H7 (cell line): ENCODE measurements around the gene MAP3K7. TPM values are rescaled to one million over a fixed set of nuclear protein-coding genes. Genes with fewer than 3 reads are reported as not detected.

ENCODE experiments used
- DNase-seq: peaks from one replicate; pipeline ENCODE4 v3.0.0; 2012
- H3K27me3 ChIP-seq: 2 replicates; pipeline ENCODE4 v1.6.0; 2011; ENCODE audit warnings: mild to moderate bottlenecking, low read length; ENCODE audit not compliant: control insufficient read depth, insufficient read depth
- H3K36me3 ChIP-seq: replicated peaks from 2 replicates; pipeline ENCODE4 v1.5.1; 2011; ENCODE audit warnings: low read length; ENCODE audit not compliant: control insufficient read depth, insufficient read depth
- H3K4me3 ChIP-seq: 2 replicates; pipeline ENCODE4 v1.5.1; 2011; ENCODE audit warnings: low read depth, mild to moderate bottlenecking, control low read depth, low read length, moderate library complexity; ENCODE audit not compliant: insufficient read depth
- total RNA-seq: library from RNA; depleted of rRNA; stranded (reverse); fragments of >200 nt; shearing (Covaris generic); gene quantifications from 2 replicates; pipeline ENCODE4 v1.2.3, GENCODE V29; 2014; rRNA removed

Gene MAP3K7
- total RNA-seq, result 35.2 and 46.8 TPM in 2 replicates

DNA sequence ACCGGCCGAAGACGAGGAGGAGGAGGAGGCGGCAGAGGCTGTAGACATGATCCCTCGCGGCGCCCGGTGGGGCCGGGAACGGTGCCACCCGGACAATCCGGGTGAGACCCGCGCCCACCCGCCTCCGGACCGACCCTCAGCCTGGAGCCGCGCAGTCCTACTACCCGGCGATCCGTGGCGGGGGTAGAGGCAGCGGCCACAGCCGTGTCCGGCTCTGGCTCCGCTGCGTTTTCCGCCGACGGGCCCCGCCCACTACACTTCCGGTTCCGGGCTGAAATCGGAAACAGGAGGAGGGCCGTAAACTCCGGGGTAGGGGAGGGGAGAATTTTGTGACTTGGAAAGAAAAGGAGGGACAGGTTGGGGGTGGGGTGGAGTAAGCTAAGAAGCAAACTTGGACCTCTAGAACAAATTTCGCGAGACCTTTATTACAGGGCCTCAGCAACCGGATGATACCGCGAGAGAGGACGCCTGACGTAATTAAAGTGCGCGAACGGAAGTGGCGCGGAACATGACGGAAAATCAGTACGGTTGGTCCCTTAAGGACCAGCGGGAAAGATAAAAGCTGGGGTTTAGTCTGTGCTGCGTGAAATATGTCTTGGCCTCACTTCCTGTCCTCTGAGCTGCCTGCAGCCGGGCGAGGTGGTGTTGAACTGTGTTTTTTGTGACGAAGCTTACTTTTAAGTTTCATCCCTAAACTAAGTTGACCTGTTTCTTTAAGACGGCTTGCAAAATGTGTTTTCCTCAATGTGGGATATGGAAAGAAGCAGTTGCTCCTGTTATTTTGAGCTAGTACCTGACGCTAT, at the start of gene MAP3K7:
MAP3K7 (minus strand) TSS at position 237 of the 803 bp plus-strand sequence; CDS start at position 48, 189 bp downstream.
- Histone ChIP-seq H3K36me3 (no peaks in the 10 kb centered on the region), H3K27me3 (peaks cover 2% of the 10 kb centered on the region; the same call in 1 of the 2 replicates), H3K4me3 (peak within 1 kb of the TSS; percentile 96)
- peak; percentile 85 for DNase-seq

DNA sequence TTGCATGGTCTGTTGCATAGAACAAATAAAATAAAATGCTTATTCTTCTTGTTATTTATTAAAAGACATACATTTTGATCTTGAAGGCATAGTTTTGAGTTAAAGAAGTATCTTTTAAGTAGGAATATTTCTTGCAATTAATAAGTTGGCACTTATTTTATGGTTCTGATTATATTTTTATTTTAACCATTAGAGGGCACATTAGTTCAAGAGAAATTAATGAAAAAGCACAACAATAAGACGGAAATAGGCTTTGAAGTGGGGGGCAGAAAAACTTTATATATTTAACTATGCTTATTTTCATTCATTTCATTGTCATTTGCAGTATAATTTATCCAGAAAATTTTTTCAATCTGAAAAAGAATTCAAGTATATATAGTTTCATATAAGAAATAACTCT, 44.2 kb upstream of the MAP3K7 start:
- DNase-seq, result no peak
- H3K36me3 ChIP-seq, result no peaks in the 10 kb centered on the region
- H3K4me3 ChIP-seq, result no peak overlapping the region
- H3K27me3 ChIP-seq, result no peaks in the 10 kb centered on the region

DNA sequence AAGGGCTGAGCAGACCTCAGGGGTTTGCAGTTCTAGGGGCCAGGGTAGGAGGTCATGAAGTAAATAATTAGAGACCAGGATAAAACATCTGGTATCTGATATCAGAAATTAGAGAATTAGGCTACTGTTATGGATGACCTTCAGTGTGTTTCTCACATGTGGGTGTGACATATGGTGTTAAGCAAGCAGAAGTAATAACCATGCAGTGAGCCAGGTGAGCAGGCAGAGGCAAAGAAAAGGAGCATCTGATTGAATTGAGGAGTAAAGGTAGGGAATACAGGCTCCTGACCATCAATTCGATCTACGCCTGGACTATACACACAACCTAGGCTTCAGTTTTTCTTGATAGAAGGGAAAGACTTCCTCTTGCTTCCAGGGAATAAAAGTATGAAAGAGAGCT, 34.7 kb upstream of the MAP3K7 start:
- Histone ChIP-seq H3K36me3 (no peaks in the 10 kb centered on the region), H3K4me3 (no peak overlapping the region), H3K27me3 (no peaks in the 10 kb centered on the region; the same call in 1 of the 2 replicates)
- no peak for DNase-seq

DNA sequence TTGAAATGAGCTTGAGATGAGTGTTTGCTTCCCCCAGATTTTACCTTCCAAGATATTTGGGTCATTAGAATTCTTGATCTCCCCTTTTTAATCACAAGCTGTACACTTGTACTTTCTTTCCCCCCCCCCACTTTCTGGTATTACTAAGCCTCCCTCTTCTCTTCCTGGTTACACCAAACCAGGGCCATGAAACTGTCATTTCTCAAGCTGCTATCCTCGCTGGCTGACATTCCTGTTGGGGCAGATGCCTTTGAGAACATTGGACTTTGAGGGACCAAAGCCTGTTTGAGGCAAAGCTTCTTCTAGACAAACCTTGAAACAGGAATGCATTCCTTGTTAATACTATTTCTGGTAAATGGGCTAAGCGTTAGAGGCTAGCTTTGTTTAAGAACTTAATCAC, 32.3 kb upstream of the MAP3K7 start:
- no peak for DNase-seq
- no peak overlapping the region for H3K4me3 ChIP-seq
- H3K27me3 ChIP-seq, result no peaks in the 10 kb centered on the region; the same call in 1 of the 2 replicates
- no peaks in the 10 kb centered on the region for H3K36me3 ChIP-seq

DNA sequence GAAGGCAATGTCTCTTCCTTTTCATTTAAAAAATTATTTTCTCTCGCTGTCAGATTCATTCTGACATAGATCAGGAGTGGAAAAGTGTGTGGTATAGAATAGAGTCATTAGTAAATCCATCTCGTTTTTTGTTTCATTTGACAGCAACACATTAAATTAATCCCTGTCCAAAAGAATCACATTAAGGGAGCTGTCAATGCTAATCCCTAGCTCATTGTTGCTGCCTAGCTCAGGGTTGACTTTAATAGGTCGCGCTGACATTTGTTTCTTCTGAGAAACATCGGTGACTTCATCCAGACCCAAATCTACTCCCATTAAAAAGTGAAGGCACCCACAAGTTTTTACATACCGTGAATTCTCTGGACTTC, 25.4 kb upstream of the MAP3K7 start:
- no peak for DNase-seq
- H3K4me3 ChIP-seq, result no peak overlapping the region; the same call in 1 of the 2 replicates

DNA sequence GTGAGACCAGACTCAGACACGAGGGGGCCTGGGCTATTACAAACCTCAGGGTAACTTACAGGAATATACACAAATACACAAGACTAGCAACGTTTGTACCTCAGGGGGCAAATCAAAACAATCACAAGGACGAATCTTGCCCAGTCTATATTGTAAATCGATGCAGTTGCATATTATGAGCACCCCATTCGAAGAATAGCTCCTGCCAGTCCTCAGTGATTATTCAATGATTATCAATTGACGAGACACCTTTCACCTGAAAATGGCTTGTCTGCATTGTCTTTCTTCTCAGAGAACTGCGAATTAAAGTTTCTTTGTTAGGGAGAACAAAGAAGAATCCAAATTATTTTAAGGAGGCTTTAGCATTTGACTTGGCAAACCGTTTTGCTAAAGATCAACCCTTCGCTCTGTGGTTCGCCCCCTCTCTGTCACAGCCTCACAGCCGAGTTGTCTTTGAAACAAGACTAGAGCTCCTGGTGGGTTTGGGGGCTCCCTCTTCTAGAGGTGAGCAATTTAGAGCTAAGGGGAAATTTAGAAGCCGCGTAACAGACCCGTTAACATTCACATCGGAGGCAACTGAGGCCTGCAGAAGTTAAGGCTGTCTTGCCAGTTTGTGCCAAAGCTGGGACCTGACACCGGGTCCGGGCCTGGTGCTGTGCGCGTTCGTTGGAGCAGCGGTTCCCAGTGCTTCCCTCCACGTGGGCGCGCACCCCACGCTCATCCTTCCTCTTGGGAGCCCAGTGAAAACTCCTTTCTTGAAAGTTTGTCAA, 24.9 kb upstream of the MAP3K7 start:
- Histone ChIP-seq H3K27me3 (peaks cover 2% of the 10 kb centered on the region; the same call in 1 of the 2 replicates), H3K4me3 (peak overlapping the region; percentile 66), H3K36me3 (no peaks in the 10 kb centered on the region)
- peak; percentile 49 for DNase-seq

More for the DNA sequence above, 25.4 kb upstream of the MAP3K7 start:
- no peaks in the 10 kb centered on the region for H3K36me3 ChIP-seq
- H3K27me3 ChIP-seq, result peaks cover 2% of the 10 kb centered on the region; the same call in 1 of the 2 replicates

DNA sequence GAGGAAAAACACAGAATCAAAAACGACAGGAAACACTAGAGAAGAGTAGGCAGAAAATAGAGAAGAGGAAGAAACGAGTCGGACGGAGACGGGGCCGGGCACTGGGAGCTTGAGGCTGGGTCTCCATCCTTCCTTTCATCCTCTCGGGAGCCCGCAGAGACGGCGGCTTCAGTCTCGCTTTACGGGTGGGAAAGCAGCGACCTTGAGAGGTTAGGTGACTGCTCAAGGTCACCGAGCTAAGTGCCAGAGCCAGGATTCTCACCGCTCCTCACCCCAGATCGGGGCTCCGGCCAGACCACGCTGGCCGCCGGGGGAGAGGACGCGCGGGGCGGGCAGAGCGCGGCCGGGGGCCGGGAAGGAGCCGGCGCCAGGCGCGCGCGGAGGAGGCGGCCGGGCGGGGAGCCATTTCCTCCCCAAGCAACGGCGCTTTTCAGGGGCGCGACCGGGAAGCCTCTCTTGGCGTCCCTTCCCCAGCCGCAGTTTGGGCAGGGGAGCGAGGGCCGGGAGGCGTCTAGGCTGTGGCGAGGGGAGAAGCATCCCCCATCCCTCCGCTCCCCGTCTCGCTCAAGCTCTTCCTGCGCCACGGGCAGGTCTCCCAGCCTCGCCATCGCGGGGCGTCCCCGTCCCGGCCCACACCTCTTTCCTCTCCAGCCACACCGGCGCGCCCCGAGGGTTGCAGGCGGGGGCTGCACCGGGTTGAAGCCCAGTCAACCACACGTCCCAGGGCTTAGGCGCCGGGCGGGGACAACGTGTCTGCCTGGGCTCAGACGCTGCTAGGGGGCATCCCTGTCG, 24.1 kb upstream of the MAP3K7 start:
- Histone ChIP-seq H3K36me3 (no peaks in the 10 kb centered on the region), H3K4me3 (peak overlapping the region; percentile 66), H3K27me3 (peaks cover 2% of the 10 kb centered on the region; the same call in 1 of the 2 replicates)
- peak; percentile 83 for DNase-seq

DNA sequence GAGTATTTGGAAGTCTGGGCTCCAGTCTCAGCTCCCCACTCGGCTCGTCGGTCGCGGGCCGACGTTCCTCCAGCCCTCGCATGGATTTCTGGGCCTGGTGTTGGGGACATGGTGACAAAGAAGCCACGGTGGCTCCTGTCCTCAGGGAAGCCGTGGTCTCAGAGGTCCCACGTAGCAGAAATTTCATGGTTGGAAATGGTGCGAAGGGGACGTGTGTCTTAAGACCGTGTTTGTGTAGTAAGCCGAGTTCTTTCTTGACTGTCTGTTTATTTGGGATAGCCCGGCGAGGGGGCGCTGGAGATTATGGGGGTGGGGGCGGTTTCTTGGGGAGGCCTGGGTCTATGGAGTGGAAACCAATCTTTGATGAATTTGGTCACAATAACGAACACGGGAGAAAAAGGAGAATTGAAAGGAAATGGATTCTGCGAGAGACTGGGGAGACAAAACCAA, 23.5 kb upstream of the MAP3K7 start:
- Histone ChIP-seq H3K36me3 (no peaks in the 10 kb centered on the region), H3K4me3 (peak overlapping the region; percentile 66), H3K27me3 (peaks cover 2% of the 10 kb centered on the region; the same call in 1 of the 2 replicates)
- peak; percentile 46 for DNase-seq

DNA sequence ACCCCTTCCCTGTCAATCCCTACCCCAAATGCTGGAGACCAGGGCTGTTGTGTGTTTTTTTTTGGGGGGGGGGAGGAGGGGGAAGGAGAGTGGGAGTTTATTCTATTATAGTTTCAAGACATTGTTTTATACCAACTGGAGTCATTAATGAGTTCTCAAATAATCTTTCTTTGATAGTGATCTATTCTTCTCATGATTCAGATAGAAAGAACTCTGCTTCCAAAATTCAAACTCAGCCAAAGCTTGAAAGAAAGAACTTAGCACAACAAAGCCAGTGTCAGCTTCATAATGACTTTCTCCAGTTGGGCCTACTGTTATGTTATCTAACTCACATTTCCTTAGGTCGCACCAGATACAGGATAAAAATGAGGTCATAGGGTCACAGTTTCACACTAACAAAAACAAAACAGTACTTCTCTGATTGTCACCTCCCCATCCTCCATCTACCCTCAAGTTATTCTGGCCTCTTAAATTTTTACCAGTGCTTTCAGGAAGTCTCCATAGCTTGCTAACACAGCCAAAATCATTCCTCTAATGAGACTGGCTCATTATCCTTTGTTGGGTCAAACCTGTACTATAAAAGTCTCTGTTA, 19.0 kb upstream of the MAP3K7 start:
- DNase-seq, result peak; percentile 22
- Histone ChIP-seq H3K4me3 (no peak overlapping the region), H3K27me3 (peaks cover 2% of the 10 kb centered on the region; the same call in 1 of the 2 replicates), H3K36me3 (no peaks in the 10 kb centered on the region)

DNA sequence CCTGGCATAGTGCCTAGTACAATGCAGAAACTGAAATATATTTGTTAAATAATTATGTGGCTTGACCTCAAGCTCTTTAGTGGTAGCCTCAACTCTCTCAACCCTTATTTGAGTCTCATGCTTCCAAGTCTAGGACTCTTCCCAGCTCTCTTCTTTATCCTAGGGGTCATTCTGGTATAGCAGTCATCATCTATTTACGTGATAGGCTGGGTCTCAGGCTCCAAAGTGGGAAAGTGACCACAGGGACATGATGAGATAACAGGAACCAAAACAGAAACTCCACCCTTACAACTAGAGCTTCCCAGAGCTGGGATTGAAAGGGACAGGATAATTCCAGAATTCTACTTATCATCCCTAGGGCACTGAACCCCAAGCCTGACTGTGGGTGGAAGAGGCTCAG, 17.7 kb upstream of the MAP3K7 start:
- DNase-seq, result no peak
- no peaks in the 10 kb centered on the region for H3K36me3 ChIP-seq
- no peaks in the 10 kb centered on the region for H3K27me3 ChIP-seq
- H3K4me3 ChIP-seq, result no peak overlapping the region

DNA sequence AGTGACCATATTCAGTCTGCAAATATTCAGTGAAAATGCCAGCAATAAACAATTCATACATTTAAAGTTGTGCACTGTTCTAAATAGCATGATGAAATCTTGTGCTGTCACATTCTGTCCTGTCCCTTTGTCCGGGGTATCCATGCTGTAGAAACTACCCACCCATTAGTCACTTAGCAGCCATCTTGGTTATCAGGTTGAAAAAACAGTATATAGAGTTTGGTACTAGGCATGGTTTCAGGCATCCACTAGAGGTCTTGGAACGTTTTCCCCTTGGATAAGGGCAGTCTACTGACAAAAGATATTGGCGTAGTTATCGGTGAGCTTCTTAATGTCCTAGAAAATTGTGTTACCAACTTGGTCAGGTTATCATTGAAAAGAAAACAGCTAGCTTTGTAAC, 12.3 kb upstream of the MAP3K7 start:
- H3K36me3 ChIP-seq, result no peaks in the 10 kb centered on the region
- no peak overlapping the region for H3K4me3 ChIP-seq
- no peak for DNase-seq
- H3K27me3 ChIP-seq, result no peaks in the 10 kb centered on the region

DNA sequence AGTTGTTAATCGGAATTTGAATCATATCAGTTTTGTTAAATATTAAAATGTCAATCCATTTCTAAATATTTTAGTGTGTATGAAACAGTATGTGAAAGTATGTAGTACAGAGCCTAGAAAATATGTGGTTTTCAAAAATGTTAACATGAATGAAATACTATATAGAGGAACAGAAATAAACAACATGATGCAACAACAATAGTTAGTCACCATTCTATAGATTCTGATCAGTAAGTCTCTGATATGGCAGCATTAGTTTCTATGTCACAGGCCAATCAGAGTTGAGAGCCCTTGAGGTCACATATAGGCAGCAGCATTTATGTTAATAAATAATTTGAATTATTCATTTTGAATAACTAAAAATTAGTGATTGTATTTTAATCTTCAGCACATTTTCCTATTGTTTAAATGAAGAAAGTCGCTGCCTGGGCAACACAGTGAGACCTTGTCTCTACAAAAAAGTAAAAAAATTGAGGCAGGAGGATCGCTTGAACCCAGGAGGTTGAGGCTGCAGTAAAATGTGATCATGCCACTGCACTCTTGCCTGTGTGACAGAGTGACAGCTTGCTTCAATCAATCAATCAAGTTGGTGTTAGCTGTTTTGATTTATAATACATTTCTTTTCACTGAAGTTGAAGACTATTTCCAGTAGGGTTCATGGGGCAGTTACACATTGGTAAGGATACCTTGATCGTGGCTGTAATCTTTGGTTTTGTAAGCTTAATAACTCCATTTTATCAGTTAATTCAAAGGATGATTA, 11.5 kb upstream of the MAP3K7 start:
- H3K36me3 ChIP-seq, result no peaks in the 10 kb centered on the region
- no peaks in the 10 kb centered on the region for H3K27me3 ChIP-seq
- no peak overlapping the region for H3K4me3 ChIP-seq
- DNase-seq, result no peak

DNA sequence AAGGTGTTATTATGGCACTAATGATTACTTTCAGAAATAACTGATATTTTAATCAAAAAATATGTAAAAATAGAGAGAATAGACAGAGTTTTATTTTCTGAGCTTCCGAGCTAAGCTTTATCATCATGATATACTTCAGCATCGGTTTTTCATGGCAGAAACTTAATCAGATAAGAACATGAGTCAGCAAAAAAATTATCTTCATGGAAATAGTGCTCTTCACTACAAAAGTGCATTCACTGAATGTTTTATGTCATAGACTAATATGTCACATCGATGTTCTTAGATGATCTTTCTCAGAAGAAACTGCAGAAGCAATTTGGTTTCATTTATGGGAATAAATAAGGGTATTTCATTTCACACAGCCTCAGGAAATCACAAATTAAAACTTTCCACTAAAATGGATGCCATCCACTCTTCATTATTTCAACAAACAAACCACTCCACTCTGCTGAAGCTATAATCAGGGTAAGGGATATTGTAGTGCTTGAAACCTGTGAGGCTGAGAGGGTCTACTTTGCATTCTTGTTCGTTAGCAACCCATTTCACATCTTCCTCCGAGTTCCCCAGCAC, 10.2 kb upstream of the MAP3K7 start:
- Histone ChIP-seq H3K4me3 (no peak overlapping the region), H3K27me3 (no peaks in the 10 kb centered on the region), H3K36me3 (no peaks in the 10 kb centered on the region)
- DNase-seq, result no peak
